Spleen (tissue), 7 donors: ENCODE measurements around the gene TYW5.

Source experiments
- POLR2A ChIP-seq, 3 donors: fragments of 450-650 bp; IDR thresholded peaks; one replicate each; pipeline ENCODE4 v1.5.1; 2017; ENCODE audit warnings: antibody characterized with exemption in 3 of 3, mild to moderate bottlenecking in 1 of 3
- POLR2AphosphoS5 ChIP-seq, 3 donors: sonication (generic); formaldehyde crosslinking; IDR thresholded peaks; one replicate each; pipeline ENCODE4 v1.5.1; 2017; ENCODE audit warnings: antibody characterized with exemption in 3 of 3
- TF ChIP-seq, protein P1 (sequence below), 11 experiments: fragments of 200-600 bp in 7 of 11; fragments of 450-650 bp in 4 of 11; sonication (generic) in 4 of 11; IDR thresholded peaks in 8 of 11; conservative IDR thresholded peaks in 3 of 11; 1 replicate in 7 of 11; 2 replicates in 4 of 11; pipeline versions ENCODE4 v1.4.0 to v1.8.0; 2016 to 2021; ENCODE audit warnings: antibody characterized with exemption in 11 of 11, inconsistent platforms in 4 of 11, mild to moderate bottlenecking in 1 of 11
- donor health status: DM: no; HTN: no; CAD: no; lungs with moderate emphysema.
- donor health status: DM: no; HTN: no; CAD: no.
- donor health status: DM: no; HTN: no; CAD: no.

- TF ChIP-seq, protein P1, sequence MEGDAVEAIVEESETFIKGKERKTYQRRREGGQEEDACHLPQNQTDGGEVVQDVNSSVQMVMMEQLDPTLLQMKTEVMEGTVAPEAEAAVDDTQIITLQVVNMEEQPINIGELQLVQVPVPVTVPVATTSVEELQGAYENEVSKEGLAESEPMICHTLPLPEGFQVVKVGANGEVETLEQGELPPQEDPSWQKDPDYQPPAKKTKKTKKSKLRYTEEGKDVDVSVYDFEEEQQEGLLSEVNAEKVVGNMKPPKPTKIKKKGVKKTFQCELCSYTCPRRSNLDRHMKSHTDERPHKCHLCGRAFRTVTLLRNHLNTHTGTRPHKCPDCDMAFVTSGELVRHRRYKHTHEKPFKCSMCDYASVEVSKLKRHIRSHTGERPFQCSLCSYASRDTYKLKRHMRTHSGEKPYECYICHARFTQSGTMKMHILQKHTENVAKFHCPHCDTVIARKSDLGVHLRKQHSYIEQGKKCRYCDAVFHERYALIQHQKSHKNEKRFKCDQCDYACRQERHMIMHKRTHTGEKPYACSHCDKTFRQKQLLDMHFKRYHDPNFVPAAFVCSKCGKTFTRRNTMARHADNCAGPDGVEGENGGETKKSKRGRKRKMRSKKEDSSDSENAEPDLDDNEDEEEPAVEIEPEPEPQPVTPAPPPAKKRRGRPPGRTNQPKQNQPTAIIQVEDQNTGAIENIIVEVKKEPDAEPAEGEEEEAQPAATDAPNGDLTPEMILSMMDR (IDR thresholded peaks at IDR 0.05 in 8 of 11, conservative IDR thresholded peaks at IDR 0.05 in 3 of 11) = no peak
- TF ChIP-seq POLR2A (IDR thresholded peaks at IDR 0.05) (no peak), POLR2AphosphoS5 (IDR thresholded peaks at IDR 0.05) (no peak)
Observed at GRCh38 chr2:199951023-199951422, 4.3 kb downstream of the TYW5 start.
